Trophoblast cell (in vitro differentiated cells and primary cell): ENCODE data around the gene PLK5.

ENCODE experiments used
- DNase-seq, 2 donors: peaks; one replicate each; pipeline ENCODE4 v3.0.0-alpha.2; 2016
- H2AFZ ChIP-seq: 2 replicates; pipeline ENCODE4 v1.6.1; 2013; ENCODE audit warnings: low read length, moderate library complexity, mild to moderate bottlenecking; ENCODE audit not compliant: insufficient read depth, poor library complexity
- H2AK5ac ChIP-seq: 2 replicates; pipeline ENCODE4 v1.6.1; 2013; ENCODE audit warnings: mild to moderate bottlenecking, low read length
- H2BK120ac ChIP-seq: 2 replicates; pipeline ENCODE4 v1.6.1; 2013; ENCODE audit warnings: low read length, mild to moderate bottlenecking, moderate library complexity; ENCODE audit not compliant: insufficient read depth, poor library complexity
- H2BK12ac ChIP-seq: 2 replicates; pipeline ENCODE4 v1.6.1; 2013; ENCODE audit warnings: mild to moderate bottlenecking, low read length, moderate library complexity
- H2BK5ac ChIP-seq: 2 replicates; pipeline ENCODE4 v1.6.1; 2013; ENCODE audit warnings: low read length, low read depth, moderate library complexity, mild to moderate bottlenecking; ENCODE audit not compliant: poor library complexity
- H3K14ac ChIP-seq: 2 replicates; pipeline ENCODE4 v1.6.1; 2013; ENCODE audit warnings: mild to moderate bottlenecking, low read length
- H3K18ac ChIP-seq: 2 replicates; pipeline ENCODE4 v1.6.1; 2013; ENCODE audit warnings: mild to moderate bottlenecking, low read length
- H3K23ac ChIP-seq: 2 replicates; pipeline ENCODE4 v1.6.1; 2013; ENCODE audit warnings: low read length
- H3K27ac ChIP-seq: 2 replicates; pipeline ENCODE4 v1.5.1; 2013; ENCODE audit warnings: low read depth, mild to moderate bottlenecking, inconsistent platforms, low read length, moderate library complexity
- H3K27me3 ChIP-seq: 2 replicates; pipeline ENCODE4 v1.6.1; 2013; ENCODE audit warnings: inconsistent platforms, mild to moderate bottlenecking, low read length, moderate library complexity; ENCODE audit not compliant: insufficient read depth
- H3K36me3 ChIP-seq, 2 experiments: 1 replicate in 1 of 2; 2 replicates in 1 of 2; pipeline ENCODE4 v1.6.1; 2013; ENCODE audit warnings: low read length in 2 of 2, mild to moderate bottlenecking in 2 of 2, moderate library complexity in 1 of 2; ENCODE audit not compliant: insufficient read depth in 2 of 2, control insufficient read depth in 1 of 2
- H3K4ac ChIP-seq: 2 replicates; pipeline ENCODE4 v1.6.1; 2013; ENCODE audit warnings: low read depth, mild to moderate bottlenecking, low read length, moderate library complexity
- H3K4me1 ChIP-seq, 2 experiments: 1 replicate in 1 of 2; 2 replicates in 1 of 2; pipeline ENCODE4 v1.6.1; 2013; ENCODE audit warnings: low read length in 2 of 2, mild to moderate bottlenecking in 2 of 2, moderate library complexity in 1 of 2; ENCODE audit not compliant: insufficient read depth in 2 of 2, control insufficient read depth in 1 of 2
- H3K4me2 ChIP-seq: 2 replicates; pipeline ENCODE4 v1.6.1; 2013; ENCODE audit warnings: inconsistent platforms, mild to moderate bottlenecking, low read length, moderate library complexity
- H3K4me3 ChIP-seq: 2 replicates; pipeline ENCODE4 v1.5.1; 2013; ENCODE audit warnings: mild to moderate bottlenecking, low read depth, low read length, inconsistent platforms
- H3K79me1 ChIP-seq: one replicate; pipeline ENCODE4 v1.6.1; 2013; ENCODE audit warnings: low read length
- H3K79me2 ChIP-seq: 2 replicates; pipeline ENCODE4 v1.6.1; 2013; ENCODE audit warnings: low read length, mild to moderate bottlenecking; ENCODE audit not compliant: control insufficient read depth, insufficient read depth, poor library complexity
- H3K9ac ChIP-seq: 2 replicates; pipeline ENCODE4 v1.6.1; 2013; ENCODE audit warnings: mild to moderate bottlenecking, low read length
- H3K9me3 ChIP-seq: 2 replicates; pipeline ENCODE4 v1.6.1; 2013; ENCODE audit warnings: low read depth, mild to moderate bottlenecking, control low read depth, inconsistent platforms, low read length; ENCODE audit not compliant: insufficient read depth
- H4K12ac ChIP-seq: 2 replicates; pipeline ENCODE4 v1.6.1; 2013; ENCODE audit warnings: low read depth, mild to moderate bottlenecking, low read length, moderate library complexity
- H4K8ac ChIP-seq: 2 replicates; pipeline ENCODE4 v1.6.1; 2013; ENCODE audit warnings: low read depth, mild to moderate bottlenecking, low read length, moderate library complexity
- H4K91ac ChIP-seq: one replicate; pipeline ENCODE4 v1.6.1; 2013; ENCODE audit warnings: low read depth, mild to moderate bottlenecking, low read length, moderate library complexity
- WGBS: extraction: QIAGEN DNeasy Blood & Tissue Kit; methylation state at CpG from one replicate; pipeline ENCODE4 v1.1.7; 2013; ENCODE audit warnings: missing lambda C conversion rate; ENCODE audit not compliant: insufficient read length, insufficient coverage; ENCODE audit errors: extremely low coverage; 5-methylcytosine and 5-hydroxymethylcytosine counted together

The PLK5 gene

GRCh38 chr19:1478934-1479707 is 44.8 kb upstream of the PLK5 start, which contains the start of gene C19orf25:
C19orf25 (minus strand) TSS chr19:1479215; CDS start chr19:1478903, 312 bp downstream.
- Histone ChIP-seq H3K18ac (peak within 1 kb of the TSS; percentile 36), H3K79me2 (peaks cover 4% of the 10 kb centered on the region), H2BK120ac (peak within 1 kb of the TSS; percentile 39), H4K8ac (peak within 1 kb of the TSS; percentile 82), H3K23ac (no peak within 1 kb of the TSS), H2BK5ac (peak within 1 kb of the TSS; percentile 19), H4K91ac (peak within 1 kb of the TSS; percentile 68), H3K27me3 (no peaks in the 10 kb centered on the region), H3K79me1 (peaks cover 8% of the 10 kb centered on the region), H3K4me3 (peak within 1 kb of the TSS; percentile 94), H3K14ac (peak within 1 kb of the TSS; percentile 62), H3K4me2 (peak within 1 kb of the TSS; percentile 97), H3K4me1 (peaks cover 0 to 4% of the 10 kb centered on the region in 2 experiments), H3K9me3 (no peaks in the 10 kb centered on the region), H4K12ac (peak within 1 kb of the TSS; percentile 45), H2AK5ac (peak within 1 kb of the TSS; percentile 17), H3K36me3 (peaks cover 11 to 23% of the 10 kb centered on the region in 2 experiments), H3K27ac (peak within 1 kb of the TSS; percentile 76), H3K4ac (peak within 1 kb of the TSS; percentile 90), H3K9ac (peak within 1 kb of the TSS; percentile 55), H2BK12ac (no peak within 1 kb of the TSS), H2AFZ (peak within 1 kb of the TSS; percentile 62)
- WGBS = no CpG with 5 or more reads among the region's 71 CpGs
- peak; percentile 94 to 96 for DNase-seq

GRCh38 chr19:1481224-1481892 is 42.5 kb upstream of the PLK5 start:
- no CpG with 5 or more reads among the region's 26 CpGs for WGBS
- Histone ChIP-seq H3K27ac (no peak overlapping the region), H2AK5ac (no peak overlapping the region), H2AFZ (no peak overlapping the region), H3K4me3 (no peak overlapping the region), H3K9ac (no peak overlapping the region), H3K4me1 (peaks cover 0 to 4% of the 10 kb centered on the region in 2 experiments), H3K79me2 (peaks cover 4% of the 10 kb centered on the region), H3K9me3 (no peaks in the 10 kb centered on the region), H3K4ac (no peak overlapping the region), H2BK120ac (no peak overlapping the region), H2BK5ac (no peak overlapping the region), H3K14ac (no peak overlapping the region), H2BK12ac (no peak overlapping the region), H3K23ac (no peak overlapping the region), H3K36me3 (peaks cover 0 to 4% of the 10 kb centered on the region in 2 experiments), H4K8ac (no peak overlapping the region), H4K91ac (no peak overlapping the region), H4K12ac (no peak overlapping the region), H3K4me2 (no peak overlapping the region), H3K79me1 (peaks cover 8% of the 10 kb centered on the region), H3K18ac (no peak overlapping the region), H3K27me3 (no peaks in the 10 kb centered on the region)
- no peak for DNase-seq

DNA sequence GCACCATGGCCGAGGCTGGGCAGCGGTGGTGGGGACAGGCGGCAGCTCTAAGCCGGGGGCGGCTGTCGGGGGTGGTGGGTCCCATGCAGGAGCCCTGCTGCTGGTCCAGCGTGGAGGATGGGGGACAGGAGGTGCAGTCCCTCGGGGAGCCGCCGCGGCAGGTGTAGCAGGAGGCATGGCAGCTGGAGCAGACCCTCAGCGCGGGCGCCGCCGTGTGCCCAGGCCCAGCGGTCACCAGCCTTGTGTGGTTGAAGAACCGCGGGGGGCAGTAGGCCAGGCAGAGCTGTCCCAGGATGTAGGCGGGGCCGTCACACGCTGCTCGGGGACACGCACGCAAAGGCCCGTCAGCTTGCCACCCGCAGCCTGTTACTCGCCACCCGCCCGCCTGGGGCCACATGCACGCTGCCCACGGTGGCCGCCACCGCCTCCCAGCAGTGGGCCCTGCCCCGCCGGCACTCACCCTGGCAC is 42.0 kb upstream of the PLK5 start:
- Histone ChIP-seq H4K91ac (no peak overlapping the region), H2AFZ (no peak overlapping the region), H3K4ac (no peak overlapping the region), H3K9ac (no peak overlapping the region), H3K36me3 (peaks cover 0 to 4% of the 10 kb centered on the region in 2 experiments), H3K9me3 (peaks cover 4% of the 10 kb centered on the region), H4K12ac (no peak overlapping the region), H3K4me1 (peaks cover 0 to 4% of the 10 kb centered on the region in 2 experiments), H3K4me2 (no peak overlapping the region), H3K14ac (no peak overlapping the region), H2BK120ac (no peak overlapping the region), H2BK5ac (no peak overlapping the region), H3K4me3 (no peak overlapping the region), H3K27me3 (no peaks in the 10 kb centered on the region), H3K79me1 (peaks cover 8% of the 10 kb centered on the region), H3K23ac (no peak overlapping the region), H2BK12ac (no peak overlapping the region), H3K27ac (no peak overlapping the region), H4K8ac (no peak overlapping the region), H3K79me2 (peaks cover 4% of the 10 kb centered on the region), H2AK5ac (no peak overlapping the region), H3K18ac (no peak overlapping the region)
- no peak for DNase-seq
- no CpG with 5 or more reads among the region's 36 CpGs for WGBS

- H3K36me3 ChIP-seq = no peaks in the 10 kb centered on the region
These were observed 41.3 kb upstream of the PLK5 start for GRCh38 chr19:1482361-1483130.

More at GRCh38 chr19:1482361-1483130, 41.3 kb upstream of the PLK5 start:
- H4K12ac ChIP-seq = no peak overlapping the region
- no peak overlapping the region for H3K18ac ChIP-seq
- H2AK5ac ChIP-seq = no peak overlapping the region
- no peak overlapping the region for H3K23ac ChIP-seq
- H3K4me2 ChIP-seq = no peak overlapping the region
- no peak overlapping the region for H2AFZ ChIP-seq
- no peak for DNase-seq
- peaks cover 0 to 3% of the 10 kb centered on the region in 2 experiments for H3K4me1 ChIP-seq
- H3K79me2 ChIP-seq = peaks cover 4% of the 10 kb centered on the region
- WGBS = no CpG with 5 or more reads among the region's 37 CpGs
- H3K9me3 ChIP-seq = peaks cover 4% of the 10 kb centered on the region
- no peak overlapping the region for H3K9ac ChIP-seq
- no peak overlapping the region for H2BK12ac ChIP-seq
- H2BK5ac ChIP-seq = no peak overlapping the region
- no peak overlapping the region for H4K8ac ChIP-seq
- no peak overlapping the region for H3K27ac ChIP-seq
- no peak overlapping the region for H3K4me3 ChIP-seq
- H3K27me3 ChIP-seq = no peaks in the 10 kb centered on the region
- no peak overlapping the region for H4K91ac ChIP-seq
- no peak overlapping the region for H3K4ac ChIP-seq
- no peak overlapping the region for H2BK120ac ChIP-seq
- no peak overlapping the region for H3K14ac ChIP-seq
- H3K79me1 ChIP-seq = peaks cover 8% of the 10 kb centered on the region
